ENCODE results near the gene PHF2. TPM values are rescaled to one million over a fixed set of nuclear protein-coding genes. Genes with fewer than 3 reads are reported as not detected.
"Not testable (repeated sequence)": the region's sequence is repeated elsewhere in the genome, so short reads cannot be mapped to it uniquely, and the experiment has no call there.

The PHF2 gene
- total and polyA plus RNA-seq, 5 experiments from 2014 or later: 0.84 to 35.5 (median 2.3) TPM

DNA sequence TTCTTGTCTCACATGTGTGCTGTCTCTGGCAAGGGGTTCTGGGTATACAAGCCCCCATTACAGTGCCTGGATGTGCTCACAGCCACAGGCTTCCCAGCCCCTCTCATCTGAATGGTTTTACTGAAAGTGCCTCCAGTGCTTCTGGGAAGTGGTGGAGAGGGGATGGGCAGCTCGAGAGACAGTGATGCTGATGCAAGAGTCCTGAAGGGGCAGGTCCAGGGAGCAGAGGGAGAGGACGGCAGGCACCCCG lies 93.5 kb downstream of the PHF2 start:
- ATAC-seq: no peak
- POLR2A ChIA-PET: no interaction called here
- Mint-ChIP-seq H3K27ac (peak overlapping the region in 2 of 10 donors; percentile 2 to 71), H3K36me3 (peaks cover 5 to 26% (median 9%) of the 10 kb centered on the region in 3 donors), H3K9me3 (no peaks in the 10 kb centered on the region), H3K27me3 (no peaks in the 10 kb centered on the region), H3K4me1 (peaks cover 0 to 5% (median 0%) of the 10 kb centered on the region in 4 donors), H3K4me3 (no peak overlapping the region)
- DNase-seq: no peak

DNA sequence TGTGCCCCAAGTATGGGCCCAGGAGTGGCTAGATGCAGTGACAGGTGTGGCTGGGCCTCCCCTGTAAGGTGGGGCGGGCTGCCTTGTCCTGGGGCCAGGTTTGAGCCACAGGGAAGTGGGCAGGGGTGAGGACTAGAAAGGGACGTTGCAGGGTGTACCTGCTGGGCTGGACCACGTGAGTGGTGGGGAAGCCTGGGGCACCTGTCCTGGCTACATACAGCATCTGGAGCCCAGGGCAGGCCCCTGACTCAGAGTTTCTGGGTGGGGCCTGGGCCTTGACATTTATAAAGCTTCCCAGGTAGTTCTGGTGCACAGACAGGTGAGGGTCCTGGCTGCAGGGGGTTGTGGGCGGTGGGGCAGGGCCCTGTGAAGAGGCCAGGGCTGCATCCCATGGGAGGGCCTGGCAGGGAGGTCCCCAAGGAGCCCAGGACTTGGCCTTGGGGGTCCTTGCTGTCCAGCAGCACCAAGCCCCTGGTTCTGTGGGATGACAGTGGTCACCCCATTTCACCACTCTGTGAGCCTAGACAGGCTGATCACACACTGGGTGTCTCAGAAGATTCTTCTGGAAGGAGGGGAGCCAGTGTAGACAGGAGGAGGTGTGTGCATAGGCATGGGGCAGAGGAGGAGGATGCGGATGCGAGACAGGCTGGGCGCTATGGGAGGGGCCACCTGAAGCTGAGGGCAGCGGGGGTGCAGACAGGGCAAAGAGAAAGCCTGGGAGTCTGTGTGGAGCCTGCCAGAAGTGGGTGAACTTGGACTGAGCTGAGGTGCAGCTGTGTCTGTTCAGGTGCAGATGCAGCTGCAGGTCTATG lies 94.0 kb downstream of the PHF2 start:
- DNase-seq (peak in 3 of 10 donors; percentile 0 to 45 (median 10)), ATAC-seq (no peak)
- Mint-ChIP-seq H3K36me3 (peaks cover 5 to 26% (median 9%) of the 10 kb centered on the region in 3 donors), H3K27me3 (no peaks in the 10 kb centered on the region), H3K27ac (peak overlapping the region in 4 of 10 donors; percentile 6 to 71 (median 62)), H3K4me3 (no peak overlapping the region), H3K9me3 (no peaks in the 10 kb centered on the region), H3K4me1 (peaks cover 0 to 5% (median 0%) of the 10 kb centered on the region in 4 donors)
- POLR2A ChIA-PET: no interaction called here

DNA sequence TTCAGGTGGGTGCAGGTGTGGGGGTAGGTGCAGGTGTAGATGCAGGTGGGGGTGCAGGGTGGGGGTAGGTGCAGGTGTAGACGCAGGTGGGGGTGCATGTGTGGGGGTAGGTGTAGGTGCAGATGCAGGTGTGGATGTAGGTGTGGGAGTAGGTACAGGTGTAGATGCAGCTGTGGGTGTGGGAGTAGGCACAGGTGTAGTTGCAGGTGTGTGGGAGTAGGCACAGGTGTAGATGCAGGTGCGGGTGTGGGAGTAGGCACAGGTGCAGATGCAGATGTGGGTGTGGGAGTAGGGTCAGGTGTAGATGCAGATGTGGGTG lies 94.6 kb downstream of the PHF2 start:
- H3K4me1 Mint-ChIP-seq: peaks cover 0 to 5% (median 0%) of the 10 kb centered on the region in 4 donors
- DNase-seq: peak in 2 of 10 donors; percentile 5 to 54
- no peak overlapping the region for H3K4me3 Mint-ChIP-seq
- POLR2A ChIA-PET: no interaction called here
- ATAC-seq: no peak
- peak overlapping the region in 1 of 10 donors; percentile 71 for H3K27ac Mint-ChIP-seq
- H3K9me3 Mint-ChIP-seq: no peaks in the 10 kb centered on the region
- no peaks in the 10 kb centered on the region for H3K27me3 Mint-ChIP-seq
- H3K36me3 Mint-ChIP-seq: peaks cover 5 to 27% (median 9%) of the 10 kb centered on the region in 3 donors

DNA sequence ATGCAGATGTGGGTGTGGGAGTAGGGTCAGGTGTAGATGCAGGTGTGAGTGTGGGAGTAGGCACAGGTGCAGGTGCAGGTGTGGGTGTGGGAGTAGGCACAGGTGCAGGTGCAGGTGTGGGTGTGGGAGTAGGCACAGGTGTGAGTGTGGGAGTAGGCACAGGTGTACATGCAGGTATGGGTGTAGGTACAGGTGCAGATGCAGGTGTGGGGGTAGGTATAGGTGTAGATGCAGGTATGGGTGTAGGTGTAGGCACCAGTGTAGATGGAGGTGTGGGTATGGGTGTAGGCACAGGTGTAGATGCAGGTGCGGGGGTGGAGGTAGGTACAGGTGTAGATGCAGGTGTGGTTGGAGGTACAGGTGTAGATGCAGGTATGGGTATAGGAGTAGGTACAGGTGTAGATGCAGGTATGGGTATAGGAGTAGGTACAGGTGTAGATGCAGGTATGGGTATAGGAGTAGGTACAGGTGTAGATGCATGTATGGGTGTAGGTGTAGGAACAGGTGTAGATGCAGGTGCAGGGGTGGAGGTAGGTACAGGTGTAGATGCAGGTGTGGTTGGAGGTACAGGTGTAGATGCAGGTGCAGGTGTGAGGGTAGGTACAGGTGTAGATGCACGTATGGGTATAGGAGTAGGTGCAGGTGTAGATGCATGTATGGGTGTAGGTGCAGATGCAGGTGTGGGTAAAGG lies 96.1 kb downstream of the PHF2 start:
- H3K4me3 Mint-ChIP-seq, POLR2A ChIA-PET, H3K9me3 Mint-ChIP-seq, H3K4me1 Mint-ChIP-seq, ATAC-seq, H3K27me3 Mint-ChIP-seq: not testable (repeated sequence)
- H3K27ac Mint-ChIP-seq: peak overlapping the region in 2 of 10 donors; percentile 14 to 88
- peak in 1 of 10 donors; percentile 23 for DNase-seq
- H3K36me3 Mint-ChIP-seq: peaks cover 5 to 32% (median 16%) of the 10 kb centered on the region in 3 donors

DNA sequence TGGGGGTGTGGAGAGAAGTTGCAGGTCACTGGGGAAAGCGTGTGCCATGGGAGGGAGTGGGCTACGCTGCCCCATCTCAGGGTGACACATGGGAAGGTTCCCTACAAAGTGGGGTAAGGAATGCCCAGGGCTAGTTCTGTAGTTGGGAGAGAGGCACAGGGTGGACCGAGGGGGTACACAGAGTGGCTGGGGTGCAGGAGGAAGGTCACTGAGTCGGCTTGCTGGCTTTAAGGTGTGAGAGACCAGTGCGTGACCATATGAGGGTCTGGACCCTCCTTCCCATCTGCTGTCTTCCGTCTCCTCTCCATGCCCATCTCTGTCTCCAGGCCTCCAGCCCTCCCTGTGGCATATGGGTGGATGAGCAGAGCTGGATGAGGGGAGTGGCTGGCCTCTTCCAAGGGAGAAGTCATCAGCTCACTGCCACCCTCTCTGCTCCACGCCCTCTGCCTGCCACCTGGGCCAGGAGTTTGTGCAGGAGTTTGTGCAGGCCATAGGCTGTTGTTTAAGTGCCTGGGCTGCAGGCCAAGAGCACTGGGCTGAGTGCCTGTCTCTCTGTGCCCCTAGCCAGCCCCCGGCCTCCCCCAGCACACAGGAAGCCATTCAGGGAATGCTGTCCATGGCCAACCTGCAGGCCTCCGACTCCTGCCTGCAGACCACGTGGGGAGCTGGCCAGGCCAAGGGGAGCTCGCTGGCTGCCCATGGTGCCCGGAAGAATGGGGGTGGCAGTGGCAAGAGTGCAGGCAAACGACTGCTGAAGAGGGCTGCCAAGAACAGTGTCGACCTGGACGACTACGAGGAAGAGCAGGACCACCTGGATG lies 96.8 kb downstream of the PHF2 start:
- no peak overlapping the region for H3K4me3 Mint-ChIP-seq
- peak overlapping the region in 3 of 10 donors; percentile 14 to 88 (median 53) for H3K27ac Mint-ChIP-seq
- no peak for ATAC-seq
- peak in 3 of 10 donors; percentile 0 to 51 (median 10) for DNase-seq
- POLR2A ChIA-PET: no interaction called here
- peaks cover 0 to 5% (median 0%) of the 10 kb centered on the region in 4 donors for H3K4me1 Mint-ChIP-seq
- no peaks in the 10 kb centered on the region for H3K9me3 Mint-ChIP-seq
- peaks cover 5 to 40% (median 23%) of the 10 kb centered on the region in 3 donors for H3K36me3 Mint-ChIP-seq
- no peaks in the 10 kb centered on the region for H3K27me3 Mint-ChIP-seq

DNA sequence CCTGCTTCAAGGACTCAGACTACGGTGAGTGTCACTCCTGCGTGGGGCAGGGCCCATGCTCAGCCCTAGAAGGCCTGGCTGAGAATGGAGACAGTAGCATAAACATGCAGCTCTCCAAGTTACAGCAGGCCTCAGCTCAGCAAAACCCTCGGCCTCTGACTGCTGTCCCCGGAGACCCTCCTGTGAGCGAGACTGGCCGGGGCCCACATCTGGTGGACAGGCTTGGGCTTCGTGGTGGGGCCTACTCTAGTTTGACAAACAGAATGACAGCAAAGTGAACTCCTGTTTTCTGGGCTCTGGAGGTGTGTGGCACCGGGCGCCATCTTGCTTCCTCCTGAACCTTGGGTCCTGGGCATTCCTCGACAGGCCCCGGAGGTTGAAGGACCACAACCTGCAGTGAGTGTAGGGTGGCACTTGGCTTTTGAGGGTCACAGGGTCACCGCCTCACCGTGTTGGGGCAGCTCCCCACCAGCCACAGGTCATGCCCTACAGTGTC lies 97.5 kb downstream of the PHF2 start:
- peak in 2 of 10 donors; percentile 0 to 12 for DNase-seq
- H3K4me3 Mint-ChIP-seq: no peak overlapping the region
- H3K9me3 Mint-ChIP-seq: no peaks in the 10 kb centered on the region
- ATAC-seq: no peak
- peaks cover 0 to 5% (median 0%) of the 10 kb centered on the region in 4 donors for H3K4me1 Mint-ChIP-seq
- H3K27ac Mint-ChIP-seq: peak overlapping the region in 1 of 10 donors; percentile 53
- H3K36me3 Mint-ChIP-seq: peaks cover 5 to 42% (median 23%) of the 10 kb centered on the region in 3 donors
- no peaks in the 10 kb centered on the region for H3K27me3 Mint-ChIP-seq
- POLR2A ChIA-PET: no interaction called here

DNA sequence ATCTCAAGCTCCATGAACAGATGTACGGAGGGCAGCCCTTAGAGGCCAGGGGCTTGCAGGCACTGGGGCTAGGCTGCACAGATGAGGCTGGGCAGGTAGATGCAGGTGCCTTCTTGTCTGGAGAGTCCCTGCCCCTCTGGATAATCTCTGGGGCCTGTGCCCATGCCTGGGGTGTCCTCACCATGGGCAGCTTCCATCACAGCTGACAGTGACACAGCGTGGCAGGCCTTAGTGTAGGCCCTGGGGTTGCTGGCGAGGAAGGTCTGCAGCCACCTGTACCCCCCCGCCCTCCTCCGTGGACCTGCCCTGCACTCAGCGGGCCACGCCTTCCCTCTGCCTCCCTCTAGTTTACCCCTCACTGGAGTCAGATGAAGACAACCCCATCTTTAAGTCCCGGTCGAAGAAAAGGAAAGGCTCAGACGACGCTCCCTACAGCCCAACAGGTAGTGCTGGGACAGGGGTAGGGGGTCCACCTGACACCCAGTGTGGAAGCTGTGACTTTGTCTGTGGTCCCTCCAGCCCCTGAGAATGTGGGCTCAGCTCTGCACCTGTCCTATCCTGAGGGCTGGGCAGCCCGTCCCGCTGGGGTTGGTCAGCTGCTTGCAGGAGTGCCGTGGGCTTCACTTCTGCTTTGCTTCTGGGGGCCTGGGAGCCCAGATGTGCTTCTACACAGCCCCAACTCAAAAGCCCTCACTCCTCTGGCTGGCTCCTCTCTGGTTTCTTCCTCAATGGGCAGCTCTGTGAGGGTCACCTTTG lies 98.4 kb downstream of the PHF2 start:
- Mint-ChIP-seq H3K4me3 (no peak overlapping the region), H3K27me3 (no peaks in the 10 kb centered on the region), H3K4me1 (peaks cover 0 to 4% (median 0%) of the 10 kb centered on the region in 4 donors), H3K27ac (no peak overlapping the region), H3K9me3 (no peaks in the 10 kb centered on the region), H3K36me3 (peaks cover 5 to 42% (median 23%) of the 10 kb centered on the region in 3 donors)
- peak in 3 of 10 donors; percentile 0 to 28 (median 11) for DNase-seq
- POLR2A ChIA-PET: no interaction called here
- ATAC-seq: no peak

DNA sequence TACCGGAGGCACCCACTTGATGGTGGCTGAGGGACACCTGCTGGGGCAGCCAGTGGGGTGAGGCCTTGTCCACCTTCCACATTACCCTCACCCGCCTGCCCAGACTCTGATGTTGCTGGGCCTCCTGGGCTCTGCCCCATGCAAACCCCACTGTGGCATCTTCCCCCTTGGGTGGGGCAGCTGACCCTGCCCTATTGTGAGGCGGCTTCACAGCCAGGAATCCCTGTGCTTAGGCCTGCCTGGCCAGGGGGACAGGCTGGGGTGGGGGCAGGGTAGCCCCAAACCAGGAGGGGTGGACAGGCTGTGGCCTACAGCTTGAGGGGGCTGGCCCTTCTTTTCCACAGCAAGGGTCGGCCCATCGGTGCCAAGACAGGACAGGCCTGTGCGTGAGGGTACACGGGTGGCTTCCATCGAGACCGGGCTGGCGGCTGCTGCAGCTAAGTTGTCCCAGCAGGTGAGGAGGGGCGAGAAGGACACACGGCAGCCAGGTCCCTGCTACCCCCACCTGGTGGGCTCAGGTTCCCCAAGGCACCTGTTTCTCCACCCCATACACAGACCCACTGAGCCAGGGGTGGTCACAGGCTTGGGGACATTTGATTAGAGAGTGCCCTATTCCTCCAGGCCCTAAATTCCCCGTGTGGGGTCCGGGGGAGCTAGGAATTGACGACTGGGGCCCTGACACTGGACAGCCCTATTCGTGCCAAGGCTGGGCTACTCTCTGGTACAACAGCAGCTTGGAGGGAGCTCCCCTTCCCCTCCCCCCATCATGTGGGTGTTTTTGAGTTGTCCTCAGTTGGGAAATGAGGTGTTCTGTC lies 99.2 kb downstream of the PHF2 start:
- peaks cover 5 to 42% (median 23%) of the 10 kb centered on the region in 3 donors for H3K36me3 Mint-ChIP-seq
- no peak overlapping the region for H3K27ac Mint-ChIP-seq
- no peaks in the 10 kb centered on the region for H3K9me3 Mint-ChIP-seq
- H3K4me3 Mint-ChIP-seq: no peak overlapping the region
- DNase-seq (peak in 3 of 10 donors; percentile 1 to 50 (median 15)), ATAC-seq (no peak)
- POLR2A ChIA-PET: no interaction called here
- H3K4me1 Mint-ChIP-seq: peaks cover 0 to 2% (median 0%) of the 10 kb centered on the region in 4 donors
- H3K27me3 Mint-ChIP-seq: no peaks in the 10 kb centered on the region

DNA sequence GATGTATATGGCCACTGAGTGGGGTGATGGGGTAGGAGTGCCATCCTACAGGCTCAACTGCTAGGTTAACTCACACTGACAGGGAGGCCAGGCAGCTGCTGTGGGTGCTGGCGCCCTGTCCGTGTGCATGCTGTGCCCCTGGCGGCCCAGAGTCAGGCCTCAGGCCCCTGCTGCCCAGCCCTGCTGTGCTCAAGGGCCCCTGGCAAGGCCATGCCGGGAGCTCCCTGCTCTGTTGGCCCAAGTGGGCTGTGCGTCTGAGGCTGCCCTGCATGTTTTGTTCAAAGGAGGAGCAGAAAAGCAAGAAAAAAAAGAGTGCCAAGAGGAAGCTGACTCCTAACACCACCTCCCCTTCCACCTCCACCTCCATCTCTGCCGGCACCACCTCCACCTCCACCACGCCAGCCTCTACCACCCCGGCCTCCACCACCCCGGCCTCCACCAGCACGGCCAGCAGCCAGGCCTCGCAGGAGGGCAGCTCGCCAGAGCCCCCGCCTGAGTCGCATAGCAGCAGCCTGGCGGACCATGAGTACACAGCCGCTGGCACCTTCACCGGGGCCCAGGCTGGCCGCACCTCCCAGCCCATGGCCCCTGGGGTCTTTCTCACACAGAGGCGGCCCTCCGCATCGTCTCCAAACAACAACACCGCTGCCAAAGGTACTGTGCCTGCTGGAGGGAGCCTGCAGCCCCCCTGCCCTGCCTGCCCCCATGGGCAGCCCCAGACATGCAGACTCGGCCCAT lies 100.1 kb downstream of the PHF2 start:
- Mint-ChIP-seq H3K4me3 (no peak overlapping the region), H3K27ac (no peak overlapping the region), H3K4me1 (peaks cover 0 to 2% (median 0%) of the 10 kb centered on the region in 4 donors), H3K27me3 (no peaks in the 10 kb centered on the region), H3K36me3 (peaks cover 5 to 42% (median 23%) of the 10 kb centered on the region in 3 donors), H3K9me3 (no peaks in the 10 kb centered on the region)
- no peak for ATAC-seq
- POLR2A ChIA-PET: no interaction called here
- DNase-seq: peak in 2 of 10 donors; percentile 14 to 41

DNA sequence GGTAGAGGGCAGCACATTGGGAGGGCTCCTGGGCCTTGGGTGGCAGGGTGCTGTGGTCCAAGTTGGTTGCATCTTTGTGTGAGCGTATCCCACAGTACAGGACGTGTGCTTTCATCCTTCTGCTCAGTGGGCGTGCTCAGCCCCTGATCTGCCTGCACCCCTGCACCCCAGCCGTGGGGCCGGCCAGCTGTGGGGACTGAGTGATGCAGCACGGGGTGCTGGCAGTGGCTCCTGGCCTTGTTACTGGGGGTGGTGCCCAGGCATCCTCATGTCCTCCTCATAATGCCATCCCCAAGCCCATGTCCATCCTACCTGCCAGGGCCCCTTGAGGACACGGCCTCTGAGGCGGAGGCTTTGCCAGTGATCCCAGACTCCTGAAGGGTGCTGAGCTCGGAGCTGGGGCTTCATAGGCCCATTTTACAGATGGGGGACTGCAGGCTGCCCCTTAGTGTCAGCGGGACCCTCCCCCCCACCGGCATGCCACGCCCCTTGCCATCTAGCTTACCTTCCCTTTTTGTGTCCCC lies 100.7 kb downstream of the PHF2 start:
- no peak for ATAC-seq
- no peaks in the 10 kb centered on the region for H3K27me3 Mint-ChIP-seq
- H3K27ac Mint-ChIP-seq: no peak overlapping the region
- peaks cover 5 to 42% (median 23%) of the 10 kb centered on the region in 3 donors for H3K36me3 Mint-ChIP-seq
- H3K9me3 Mint-ChIP-seq: no peaks in the 10 kb centered on the region
- POLR2A ChIA-PET: no interaction called here
- peak in 3 of 10 donors; percentile 0 to 24 (median 3) for DNase-seq
- H3K4me3 Mint-ChIP-seq: no peak overlapping the region
- H3K4me1 Mint-ChIP-seq: peaks cover 0 to 6% (median under 1%) of the 10 kb centered on the region in 4 donors

DNA sequence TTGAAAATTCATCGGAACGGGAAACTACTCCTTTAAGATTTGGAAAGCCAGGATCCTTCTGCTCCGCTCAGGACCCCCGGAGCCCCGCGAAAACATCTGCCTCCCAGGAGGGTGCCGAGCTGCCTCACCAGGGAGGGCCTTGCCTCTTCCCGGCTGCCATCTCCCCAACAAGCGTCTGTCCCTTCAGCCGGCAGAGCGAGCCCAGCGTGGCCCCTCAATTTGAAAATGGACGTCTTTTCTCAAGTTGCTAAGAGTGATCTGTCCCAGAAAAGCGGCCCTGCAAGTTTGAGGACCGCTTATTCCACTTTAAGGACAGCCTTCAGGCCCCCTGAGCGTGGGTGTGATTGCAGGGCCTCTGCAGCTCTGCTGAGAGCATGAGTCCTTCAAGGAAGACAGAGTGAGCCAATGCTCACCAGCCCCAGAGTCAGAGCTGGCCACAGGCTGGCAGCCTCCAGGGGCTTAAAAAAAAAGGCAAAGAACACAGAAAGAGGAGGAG lies 101.3 kb downstream of the PHF2 start:
- no peak overlapping the region for H3K4me3 Mint-ChIP-seq
- ATAC-seq (no peak), DNase-seq (peak in 3 of 10 donors; percentile 0 to 54 (median 10))
- H3K4me1 Mint-ChIP-seq: peaks cover 0 to 9% (median 1%) of the 10 kb centered on the region in 4 donors
- POLR2A ChIA-PET: no interaction called here
- H3K9me3 Mint-ChIP-seq: no peaks in the 10 kb centered on the region
- no peak overlapping the region for H3K27ac Mint-ChIP-seq
- H3K27me3 Mint-ChIP-seq: no peaks in the 10 kb centered on the region
- peaks cover 2 to 37% (median 23%) of the 10 kb centered on the region in 3 donors for H3K36me3 Mint-ChIP-seq

Data from naive thymus-derived CD8-positive, alpha-beta T cell (primary cell).